AML-193 (cell line): ENCODE results near the gene ZNF385B.

Experiments
- DNase-seq, 2 experiments: peaks; one replicate each; lab custom pipeline; 2025; lab: John Stamatoyannopoulos, UW

ZNF385B gene

DNA sequence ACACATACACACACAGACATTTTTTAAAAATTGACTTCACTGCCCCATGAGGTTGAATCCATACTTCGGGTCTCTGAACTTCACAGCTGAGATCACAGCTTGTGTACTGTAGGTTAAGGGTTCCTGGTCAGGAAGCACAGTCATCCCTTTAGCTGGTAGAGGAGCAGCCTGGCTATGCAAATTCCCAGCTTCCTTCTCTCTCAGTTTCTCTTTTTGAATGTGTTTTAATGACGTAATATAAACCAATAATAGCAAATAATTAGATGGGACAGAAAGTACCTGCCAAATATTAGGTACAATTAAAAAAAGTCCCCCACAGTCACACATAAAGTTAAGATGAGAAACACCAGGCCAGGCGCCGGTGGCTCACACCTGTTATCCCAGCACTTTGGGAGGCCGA lies 178.7 kb downstream of the ZNF385B start:
- no peak for DNase-seq

DNA sequence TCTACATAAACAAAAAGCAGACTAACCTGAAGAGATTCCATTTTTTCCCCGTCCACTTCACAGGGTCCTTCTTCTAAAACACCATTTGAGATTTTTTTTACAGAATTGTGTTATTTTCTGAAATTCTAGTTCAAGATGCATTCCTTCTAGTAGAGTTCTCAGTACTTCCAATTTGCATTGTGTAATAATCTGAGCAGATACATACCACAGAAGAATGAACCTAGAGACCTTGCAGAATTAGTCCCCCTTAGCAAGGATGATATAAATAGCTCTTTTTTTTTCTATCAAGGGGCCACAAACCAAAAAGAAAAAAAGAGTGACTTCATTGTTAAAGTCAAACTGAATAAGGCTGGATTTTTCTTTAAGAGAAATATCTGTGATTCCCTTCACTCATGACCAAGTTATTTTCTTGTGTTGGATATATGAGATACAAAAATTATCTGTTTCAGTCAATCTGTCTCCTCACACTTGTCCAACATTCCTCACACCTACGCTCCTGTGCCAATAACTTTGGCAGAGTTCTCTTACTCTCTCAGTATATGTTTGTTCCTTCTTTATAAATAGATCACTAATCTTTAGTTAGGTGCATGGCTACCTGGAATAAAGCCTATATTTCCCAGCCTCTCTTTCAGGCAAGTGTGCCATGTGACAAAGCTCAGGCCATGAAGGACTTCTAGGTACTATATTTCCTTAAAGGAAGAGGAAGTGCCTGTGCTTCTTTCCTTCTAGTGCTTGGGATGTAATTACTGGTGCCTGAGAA lies 183.5 kb downstream of the ZNF385B start:
- DNase-seq = no peak

- no peak for DNase-seq
Observed at GRCh38 chr2:179677077-179677688, 184.2 kb downstream of the ZNF385B start.

GRCh38 chr2:179675435-179675834 lies 186.0 kb downstream of the ZNF385B start:
- no peak for DNase-seq

- no peak for DNase-seq
Observed at GRCh38 chr2:179671043-179671981, 190.1 kb downstream of the ZNF385B start.

DNA sequence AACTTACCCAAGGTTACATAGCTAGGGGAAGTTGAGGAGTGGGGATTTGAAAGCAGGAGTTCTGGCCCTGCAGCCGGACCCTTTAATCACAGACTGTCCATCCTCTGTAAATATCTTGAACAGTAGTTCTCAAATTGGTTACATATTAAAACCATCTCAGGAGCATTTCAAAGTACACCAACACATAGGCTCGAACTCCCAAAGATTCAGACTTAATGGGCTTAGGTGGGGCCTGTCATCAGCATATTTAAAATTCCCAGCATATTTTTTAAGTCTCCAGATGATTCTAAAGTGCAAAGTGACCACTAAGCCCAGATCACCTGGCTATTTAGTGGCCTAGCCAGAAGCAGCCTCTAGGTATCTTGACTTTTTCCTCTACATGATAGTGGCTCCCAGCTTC lies 192.2 kb downstream of the ZNF385B start:
- DNase-seq = no peak

DNA sequence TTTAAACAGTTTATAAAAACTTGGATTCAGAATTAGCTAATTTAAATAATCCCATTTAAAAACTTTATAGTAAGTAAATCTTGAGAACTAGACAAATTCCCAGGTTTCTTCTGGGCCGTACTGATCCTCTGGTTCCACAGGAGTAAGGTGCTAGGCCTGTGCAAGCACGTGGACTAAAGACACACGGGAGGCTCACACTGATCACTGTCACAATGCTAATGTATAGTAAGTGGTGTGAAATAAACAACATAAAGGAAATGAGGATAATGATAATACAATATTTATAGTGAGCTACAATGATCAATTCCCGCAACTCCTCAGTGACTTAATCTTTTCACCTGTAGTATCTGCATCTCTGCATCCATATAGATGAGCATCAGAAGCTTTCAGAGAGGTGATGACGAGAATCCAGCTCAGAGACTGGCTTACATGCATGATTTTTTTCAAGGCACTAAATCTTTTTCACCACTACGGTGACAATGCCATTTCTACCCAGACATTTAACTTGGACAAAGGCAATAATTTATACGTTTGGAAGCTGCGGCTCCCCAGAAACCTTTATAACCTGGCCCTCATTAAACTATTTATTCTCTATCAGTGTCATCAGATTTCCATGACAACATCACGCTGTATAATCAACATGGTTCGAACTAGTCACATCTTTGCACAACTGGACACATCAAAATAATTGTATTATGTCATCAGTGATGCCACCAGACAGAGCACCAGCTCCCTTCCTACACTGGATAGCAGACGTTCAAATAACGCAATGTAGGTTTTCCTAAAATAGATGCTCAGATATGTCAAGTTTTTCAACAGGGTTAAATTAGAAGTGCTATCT lies 196.2 kb downstream of the ZNF385B start:
- DNase-seq = no peak

- DNase-seq = no peak
Observed at GRCh38 chr2:179661986-179662385, 199.4 kb downstream of the ZNF385B start.

DNA sequence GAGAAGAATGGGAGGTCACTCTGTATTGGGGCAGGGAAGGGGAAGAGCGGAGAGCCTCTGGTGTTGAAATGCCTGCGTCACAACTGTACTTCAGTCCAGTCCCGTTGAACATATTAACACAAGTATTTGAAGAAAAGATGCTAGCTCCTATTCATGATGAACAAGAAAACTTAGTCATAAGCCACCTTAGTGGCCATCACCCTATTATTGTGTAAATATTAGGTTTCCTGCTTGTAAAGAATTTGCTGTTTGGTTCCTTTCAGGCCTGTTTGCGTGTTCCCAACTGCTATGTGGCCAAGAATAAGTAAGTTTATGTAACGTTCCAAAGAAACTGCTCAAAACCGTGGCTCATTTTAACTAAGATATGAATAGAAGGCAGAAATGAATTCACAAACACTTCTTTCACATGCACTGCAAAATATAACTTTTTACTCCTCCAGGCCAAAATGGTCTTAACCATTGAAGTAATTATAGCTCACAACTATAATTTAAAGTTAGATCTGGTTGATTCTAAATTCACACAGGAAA lies 204.3 kb downstream of the ZNF385B start:
- DNase-seq = no peak

- DNase-seq = no peak
Observed at GRCh38 chr2:179655627-179656026, 205.8 kb downstream of the ZNF385B start.

DNA sequence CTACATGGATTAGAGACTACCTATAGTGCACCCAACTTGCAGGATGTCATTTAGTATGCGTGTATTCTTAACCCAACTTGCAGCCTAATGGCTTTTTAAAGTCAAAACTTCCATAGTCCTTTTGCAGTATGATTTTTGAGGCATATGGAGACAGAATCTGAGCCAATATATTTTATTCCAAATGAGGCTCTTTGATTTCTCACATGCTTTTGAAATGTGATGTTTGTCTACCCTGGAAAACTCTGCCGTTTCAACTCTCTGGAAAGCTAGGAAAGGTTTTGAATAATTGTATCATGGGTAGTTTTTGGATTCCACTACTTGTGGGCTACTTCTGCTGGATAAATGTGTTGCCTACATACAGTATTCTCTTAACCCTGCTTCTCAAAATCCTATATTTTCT lies 206.6 kb downstream of the ZNF385B start:
- DNase-seq = no peak

- no peak for DNase-seq
Observed at GRCh38 chr2:179652296-179652695, 209.1 kb downstream of the ZNF385B start.

- no peak for DNase-seq
Observed at GRCh38 chr2:179650420-179650819, 211.0 kb downstream of the ZNF385B start.

GRCh38 chr2:179646862-179647587 lies 214.4 kb downstream of the ZNF385B start:
- no peak for DNase-seq

GRCh38 chr2:179646173-179646769 lies 215.1 kb downstream of the ZNF385B start:
- DNase-seq = no peak

- DNase-seq = no peak
Observed at GRCh38 chr2:179645047-179645446, 216.4 kb downstream of the ZNF385B start.

DNA sequence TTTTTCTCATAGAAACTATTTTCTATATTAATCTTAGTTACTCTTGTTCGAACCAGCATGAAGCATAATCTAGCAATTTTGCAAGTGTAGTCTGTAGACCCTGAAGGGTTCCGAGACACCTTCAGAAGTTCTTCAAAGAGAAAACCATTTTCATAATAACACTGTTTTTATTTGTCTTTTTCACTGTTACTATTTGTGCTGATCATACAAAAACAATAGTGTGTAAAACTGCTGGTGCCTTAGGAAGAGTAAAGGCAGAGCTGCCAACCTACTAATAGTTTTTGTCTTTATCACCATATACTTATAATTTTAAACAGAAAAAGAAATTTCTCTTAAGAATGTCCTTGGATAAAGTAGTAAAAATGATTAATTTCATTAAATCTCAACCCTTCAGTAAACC lies 218.9 kb downstream of the ZNF385B start:
- DNase-seq = no peak

GRCh38 chr2:179636995-179637394 lies 224.4 kb downstream of the ZNF385B start:
- no peak for DNase-seq

DNA sequence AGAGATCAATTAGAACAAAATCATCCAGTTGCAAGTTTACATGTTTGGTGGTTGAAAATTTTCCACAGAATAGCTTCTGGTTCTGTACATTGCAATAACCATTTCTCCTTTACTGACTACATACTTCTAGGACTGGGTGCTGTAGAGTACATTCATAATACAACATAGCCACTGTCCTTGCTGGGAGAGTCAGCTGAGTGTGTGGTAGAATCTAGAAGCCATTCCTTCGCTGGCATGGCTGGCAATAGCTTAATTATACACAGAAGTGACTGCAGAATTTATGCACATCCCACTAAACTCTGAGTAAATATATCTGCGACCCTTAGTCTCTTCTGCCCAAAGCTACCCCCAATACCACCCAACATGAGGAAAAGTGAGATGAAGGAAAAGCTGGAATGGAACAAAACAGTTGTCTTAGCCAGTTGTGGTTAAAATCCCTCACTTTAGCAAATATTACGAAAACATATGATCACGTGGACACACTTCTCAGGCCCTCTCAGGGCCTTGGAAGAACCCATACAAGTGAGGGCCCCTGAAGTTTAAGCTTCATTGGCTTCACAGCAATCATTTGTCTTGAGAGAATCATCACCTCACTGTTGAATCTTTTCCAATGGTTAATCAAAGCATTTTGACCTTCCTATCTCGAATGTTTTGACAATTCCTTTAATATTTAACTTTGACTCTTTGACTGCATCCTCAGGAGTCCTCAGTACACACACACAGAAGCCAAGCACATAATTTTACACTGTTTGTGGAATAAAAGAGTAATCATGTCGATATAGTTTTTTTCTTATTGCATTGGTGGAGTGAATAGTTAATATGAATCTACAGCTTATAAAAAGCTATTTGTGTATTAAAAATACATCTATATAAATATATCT lies 225.1 kb downstream of the ZNF385B start:
- no peak for DNase-seq
